SJCRH30 (cell line): ENCODE results near the gene TBC1D22A. TPM values are rescaled to one million over a fixed set of nuclear protein-coding genes. Genes with fewer than 3 reads are reported as not detected.

Experiments
- DNase-seq, 2 experiments: peaks; one replicate each; pipeline ENCODE4 v3.0.0-alpha.2; 2015 to 2020
- H3K27ac ChIP-seq: fragments of 250-450 bp; sonication (Bioruptor Pico); 2 replicates; pipeline ENCODE4 v1.5.1; 2020; ENCODE audit warnings: mild to moderate bottlenecking, moderate library complexity
- H3K27me3 ChIP-seq: fragments of 250-450 bp; sonication (Bioruptor Pico); 2 replicates; pipeline ENCODE4 v1.5.1; 2020; ENCODE audit warnings: mild to moderate bottlenecking, moderate library complexity
- H3K36me3 ChIP-seq: fragments of 250-450 bp; sonication (Bioruptor Pico); 2 replicates; pipeline ENCODE4 v1.5.1; 2020; ENCODE audit warnings: mild to moderate bottlenecking, moderate library complexity
- H3K4me1 ChIP-seq: fragments of 250-450 bp; sonication (Bioruptor Pico); 2 replicates; pipeline ENCODE4 v1.5.1; 2020; ENCODE audit warnings: mild to moderate bottlenecking, moderate library complexity
- H3K4me3 ChIP-seq: fragments of 250-450 bp; sonication (Bioruptor Pico); 2 replicates; pipeline ENCODE4 v1.5.1; 2020; ENCODE audit warnings: mild to moderate bottlenecking, moderate library complexity
- H3K9me3 ChIP-seq: fragments of 250-450 bp; sonication (Bioruptor Pico); replicated peaks from 2 replicates; pipeline ENCODE4 v1.5.1; 2020; ENCODE audit warnings: mild to moderate bottlenecking, moderate library complexity
- total RNA-seq: library from RNA; depleted of rRNA; stranded (reverse); fragments of >200 nt; shearing (Covaris generic); gene quantifications from 2 replicates; pipeline ENCODE4 v1.2.3, GENCODE V29; 2014; rRNA removed

TBC1D22A gene
- total RNA-seq, 1 experiment from 2014 or later = 8.9 TPM

- DNase-seq = no peak
- Histone ChIP-seq H3K9me3 (no peaks in the 10 kb centered on the region), H3K27me3 (no peaks in the 10 kb centered on the region)
Observed at GRCh38 chr22:47221840-47222615, 459.6 kb downstream of the TBC1D22A start.

More at GRCh38 chr22:47221840-47222615, 459.6 kb downstream of the TBC1D22A start:
- Histone ChIP-seq H3K4me3 (no peak overlapping the region), H3K27ac (no peak overlapping the region), H3K4me1 (no peaks in the 10 kb centered on the region), H3K36me3 (no peaks in the 10 kb centered on the region)

Other genes starting within 250 kb of the TBC1D22A start
- gene CELSR1, start 225.0 kb upstream of the TBC1D22A start, total RNA-seq = not detected in 2 replicates
- gene GRAMD4, start 142.3 kb upstream of the TBC1D22A start, total RNA-seq = 8.6 and 8.8 TPM in 2 replicates
- gene CERK, start 24.4 kb upstream of the TBC1D22A start, total RNA-seq = 87.7 and 92.7 TPM in 2 replicates